ENCODE results near the gene MALT1.
"Not testable (repeated sequence)": the region's sequence is repeated elsewhere in the genome, so short reads cannot be mapped to it uniquely, and the experiment has no call there.

MALT1 gene

DNA sequence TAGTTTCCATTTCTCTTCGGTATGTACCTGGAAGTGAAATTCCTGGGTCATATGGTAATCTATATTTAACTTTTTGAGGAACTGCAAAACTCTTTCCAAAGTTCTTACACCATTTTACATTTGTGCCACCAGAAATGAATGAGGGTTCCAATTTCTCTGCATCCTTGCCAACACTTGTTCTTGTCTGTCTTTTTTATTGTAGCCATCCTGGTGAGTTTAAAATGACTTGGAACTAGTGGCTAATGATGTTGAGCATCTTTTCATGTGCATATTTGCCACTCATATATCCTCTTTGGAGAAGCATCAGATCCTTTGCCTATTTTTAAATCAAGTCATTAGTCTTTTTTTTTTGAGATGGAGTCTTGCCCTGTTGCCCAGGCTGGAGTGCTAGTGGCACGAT lies 59.4 kb downstream of the MALT1 start:
- DNase-seq (ENCODE audit: low read depth in 2 of 2), result no peak

DNA sequence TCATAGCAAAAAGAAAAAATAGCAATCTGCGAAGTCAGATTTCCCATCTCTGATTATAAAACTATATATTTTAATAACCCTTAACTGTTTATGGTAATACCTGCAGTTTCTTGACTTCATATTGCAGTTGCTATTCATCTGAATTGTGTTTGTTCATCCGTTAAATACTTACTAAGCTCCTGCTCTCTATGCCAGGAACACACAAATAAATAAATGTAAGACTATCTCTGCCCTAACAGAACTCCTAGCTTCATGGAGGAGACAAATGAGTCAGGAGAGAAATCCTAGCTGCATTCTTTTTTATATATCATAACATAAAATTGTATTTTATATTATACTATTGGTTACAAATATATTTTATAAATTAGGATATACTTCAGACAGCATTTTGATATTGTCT lies 61.2 kb downstream of the MALT1 start:
- no peak for DNase-seq (ENCODE audit: low read depth in 2 of 2)

DNA sequence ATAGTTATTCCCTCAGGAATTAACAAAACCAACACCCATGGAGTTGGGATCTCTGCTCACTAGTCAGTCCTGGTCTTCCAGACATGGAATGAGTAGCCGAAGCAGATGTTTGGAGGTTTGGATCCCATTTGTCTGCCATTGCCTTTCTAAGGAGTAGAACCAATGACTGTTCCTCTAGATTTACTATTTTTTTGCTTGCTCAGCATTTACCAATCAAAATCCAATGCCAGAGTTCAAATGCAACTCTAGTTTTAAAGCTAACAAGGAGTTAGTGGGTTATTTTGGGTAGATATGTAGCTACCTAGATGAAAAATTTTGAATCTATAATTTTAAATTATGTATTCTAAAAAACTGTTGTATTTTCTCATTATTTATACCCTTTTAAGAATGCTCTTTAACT lies 62.6 kb downstream of the MALT1 start:
- no peak for DNase-seq (ENCODE audit: low read depth in 2 of 2)

GRCh38 chr18:58738322-58738721 lies 67.1 kb downstream of the MALT1 start:
- DNase-seq (ENCODE audit: low read depth in 2 of 2), result no peak

DNA sequence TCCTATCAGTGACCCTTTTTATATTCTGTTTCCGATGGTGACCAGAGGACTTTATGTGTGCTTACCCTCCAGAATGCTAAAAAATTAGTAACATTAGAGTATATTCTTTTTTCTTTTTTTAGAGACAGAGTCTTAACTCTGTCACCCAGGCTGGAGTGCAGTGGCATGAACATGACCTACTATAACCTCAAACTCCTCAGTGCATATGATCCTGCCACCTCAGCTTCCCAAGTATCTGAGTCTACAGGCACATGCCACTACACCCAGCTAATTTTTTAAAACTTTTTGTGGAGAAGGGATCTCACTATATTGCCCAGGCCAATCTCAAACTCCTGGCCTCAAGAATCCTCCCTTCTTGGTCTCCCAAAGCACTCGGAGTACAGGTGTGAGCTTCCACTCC lies 74.6 kb downstream of the MALT1 start:
- DNase-seq (ENCODE audit: low read depth in 2 of 2), result no peak

GRCh38 chr18:58748899-58749595 lies 77.8 kb downstream of the MALT1 start:
- no peak for DNase-seq (ENCODE audit: low read depth in 2 of 2)

- no peak for DNase-seq (ENCODE audit: low read depth in 2 of 2)
Measured at GRCh38 chr18:58753976-58754375, 82.7 kb downstream of the MALT1 start.

DNA sequence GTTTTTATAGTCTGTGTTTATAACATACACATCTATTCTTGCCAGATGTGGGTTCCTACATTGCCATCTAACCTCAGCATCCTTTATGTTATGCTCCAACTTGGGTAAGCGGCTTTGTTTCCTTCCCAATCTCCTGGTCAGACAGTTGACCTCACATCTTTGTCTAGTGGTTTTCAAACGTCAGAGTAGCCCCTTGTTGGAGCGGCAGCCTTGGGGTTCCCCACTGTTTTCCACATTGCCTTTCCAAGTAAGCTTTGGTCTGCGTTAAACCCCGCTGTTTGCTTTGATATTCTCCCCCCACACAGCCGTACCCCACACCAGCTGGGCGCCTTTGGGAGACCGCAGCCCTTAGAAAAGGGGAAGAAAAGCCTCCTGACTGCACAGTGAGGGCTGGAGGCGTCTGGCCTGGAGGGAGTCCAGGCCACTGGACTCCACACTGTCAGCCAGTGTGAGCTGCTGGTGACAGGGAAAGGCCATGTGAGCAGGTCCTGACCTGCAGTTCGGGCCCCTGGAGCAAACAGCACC lies 83.3 kb downstream of the MALT1 start:
- no peak for DNase-seq (ENCODE audit: low read depth in 2 of 2)

DNA sequence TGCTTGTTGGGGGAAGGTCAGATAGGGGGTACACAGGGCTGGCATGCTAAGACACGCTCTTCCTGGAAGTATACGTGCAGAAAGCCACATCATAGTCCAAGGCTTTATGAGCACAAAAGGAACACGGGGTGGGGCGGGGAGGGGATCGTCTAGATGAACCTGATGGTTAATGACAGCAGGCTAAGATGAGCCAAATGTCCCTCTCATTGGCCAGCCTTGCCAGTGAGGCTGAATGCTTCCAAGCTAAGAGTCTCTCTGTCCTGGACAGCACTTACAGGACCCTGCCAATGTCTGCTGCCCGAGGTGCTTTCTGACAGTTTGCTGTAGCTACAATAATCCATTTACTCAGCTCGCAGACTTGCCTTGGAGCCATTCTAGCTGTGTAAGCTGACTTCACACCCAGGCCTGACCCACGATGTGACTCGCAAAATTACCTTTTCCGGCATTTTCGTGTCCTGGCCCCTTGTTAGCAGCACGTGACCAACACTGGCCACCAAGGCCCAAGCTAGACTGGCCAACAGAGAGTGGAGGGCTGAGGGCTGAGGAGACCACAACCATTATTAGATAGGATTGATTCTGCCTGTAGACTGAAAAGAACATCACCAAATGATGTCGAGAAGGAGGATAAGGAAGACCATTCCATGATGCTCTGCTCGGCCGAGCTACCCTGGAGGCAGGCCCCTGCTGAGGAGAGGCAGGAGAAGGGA lies 84.2 kb downstream of the MALT1 start:
- DNase-seq (ENCODE audit: low read depth in 2 of 2), result no peak

GRCh38 chr18:58756148-58756547 lies 84.9 kb downstream of the MALT1 start:
- no peak for DNase-seq (ENCODE audit: low read depth in 2 of 2)

GRCh38 chr18:58756596-58757240 lies 85.5 kb downstream of the MALT1 start:
- no peak for DNase-seq (ENCODE audit: low read depth in 2 of 2)

- DNase-seq (ENCODE audit: low read depth in 2 of 2), result not testable (repeated sequence)
Measured at GRCh38 chr18:58757351-58757750, 86.1 kb downstream of the MALT1 start.

- DNase-seq (ENCODE audit: low read depth in 2 of 2), result no peak
Measured at GRCh38 chr18:58758046-58758445, 86.8 kb downstream of the MALT1 start.

GRCh38 chr18:58758606-58759005 lies 87.3 kb downstream of the MALT1 start:
- DNase-seq (ENCODE audit: low read depth in 2 of 2), result no peak

DNA sequence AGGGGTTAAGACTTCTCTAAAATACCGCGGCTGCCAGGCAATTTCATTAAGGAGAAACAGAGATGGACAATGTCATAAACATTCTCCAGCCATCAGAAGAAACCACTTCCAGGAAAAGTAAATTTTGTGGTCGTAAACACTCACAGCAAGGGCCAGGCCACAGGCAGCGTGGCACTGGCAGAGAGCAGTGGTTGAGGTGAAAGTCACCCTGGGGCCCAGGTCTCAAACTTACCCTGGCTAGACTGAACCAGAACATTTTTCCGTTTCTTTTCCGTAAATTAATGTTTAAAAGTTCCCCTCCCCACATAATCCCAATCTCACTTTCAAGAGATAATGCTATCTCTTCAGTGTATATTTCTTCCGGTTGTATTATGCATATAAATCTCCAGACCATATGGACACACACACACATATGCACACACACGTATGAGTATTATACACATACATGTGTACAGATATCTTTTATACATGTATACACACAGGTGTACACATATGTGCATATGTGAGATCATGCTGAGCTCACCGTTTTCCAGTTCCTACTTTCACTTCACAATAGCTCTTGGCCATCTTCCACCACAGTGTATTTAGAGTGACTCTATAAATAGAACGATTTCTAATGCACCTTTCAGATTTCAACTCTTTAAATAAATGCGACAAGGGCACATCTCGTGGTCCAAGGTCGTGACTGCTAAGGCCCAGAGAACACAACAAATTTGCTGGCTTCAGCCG lies 90.1 kb downstream of the MALT1 start:
- DNase-seq (ENCODE audit: low read depth in 2 of 2), result no peak

DNA sequence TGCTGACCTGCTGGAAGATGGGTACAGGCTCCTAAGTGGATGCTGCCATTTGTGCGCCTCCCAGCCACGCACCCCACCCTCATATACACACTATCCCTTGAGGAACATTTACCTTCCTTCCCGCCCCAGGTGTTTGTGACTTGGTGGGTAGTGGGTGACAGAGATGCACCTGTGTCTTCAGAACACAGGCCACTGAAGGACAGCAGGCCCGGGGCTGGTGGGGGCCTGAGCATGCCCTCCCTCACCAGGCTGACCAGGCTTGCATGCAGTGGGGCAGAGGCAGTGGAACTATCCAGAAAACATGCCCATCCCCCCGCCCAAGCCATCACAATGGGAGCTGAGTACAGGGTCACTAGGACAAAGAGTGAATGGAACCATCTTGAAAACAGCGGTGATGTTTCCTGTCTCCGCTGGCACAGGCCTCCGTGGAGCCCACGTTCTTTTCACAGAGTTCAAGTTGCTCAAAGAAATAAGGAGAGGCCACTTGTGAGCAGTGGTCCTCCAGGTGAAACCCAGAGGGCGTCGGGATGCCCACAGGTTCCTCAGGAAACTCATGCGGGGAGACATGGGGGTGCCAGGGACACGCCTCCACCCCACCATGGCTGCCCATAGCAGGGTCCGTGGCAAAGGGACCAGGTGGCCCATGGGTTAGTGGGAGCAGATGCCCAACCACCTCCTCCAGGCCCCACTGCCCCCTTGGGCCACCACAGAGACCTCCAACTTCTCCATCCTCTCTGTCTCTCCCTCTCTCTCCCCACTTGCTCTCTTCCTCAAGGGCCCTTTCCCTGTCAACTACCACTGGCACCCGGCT lies 90.9 kb downstream of the MALT1 start:
- DNase-seq (ENCODE audit: low read depth in 2 of 2), result no peak

GRCh38 chr18:58762781-58763171 lies 91.5 kb downstream of the MALT1 start:
- DNase-seq (ENCODE audit: low read depth in 2 of 2), result no peak

DNA sequence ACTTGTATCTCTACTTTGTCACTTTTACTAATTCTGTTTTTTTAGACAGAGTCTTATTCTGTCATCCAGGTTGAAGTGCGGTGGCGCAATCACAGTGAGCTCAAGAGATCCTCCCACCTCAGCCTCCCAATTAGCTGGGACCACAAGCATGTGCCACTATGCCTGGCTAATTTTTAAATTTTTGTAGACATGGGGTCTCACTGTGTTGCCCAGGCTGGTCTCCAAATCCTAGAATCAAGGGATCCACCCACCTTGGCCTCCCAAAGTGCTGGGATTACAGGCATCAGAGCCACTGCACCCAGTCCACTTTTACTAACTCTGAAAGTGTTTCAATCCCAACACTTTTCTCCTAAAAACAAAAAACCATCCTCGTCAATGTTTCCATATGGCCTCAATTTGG lies 94.9 kb downstream of the MALT1 start:
- DNase-seq (ENCODE audit: low read depth in 2 of 2), result no peak

DNA sequence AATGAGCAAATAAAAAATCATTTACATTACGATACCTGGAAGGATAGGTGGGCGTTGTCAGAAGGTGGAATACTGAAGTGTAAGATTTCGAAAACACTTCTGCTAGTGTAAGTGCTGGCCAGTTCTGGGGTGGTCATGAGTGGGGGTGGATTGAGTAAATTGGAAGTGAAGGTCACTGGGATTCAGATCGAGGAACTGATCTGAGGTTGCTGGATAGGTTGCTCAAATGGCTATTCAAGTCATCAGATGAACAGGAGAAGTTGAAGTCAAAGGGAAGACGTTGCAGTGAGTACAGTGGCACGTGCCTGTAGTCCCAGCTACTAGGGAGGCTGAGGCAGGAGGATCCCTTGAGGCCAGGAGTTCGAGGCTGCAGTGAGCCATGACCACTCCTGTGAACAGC lies 95.7 kb downstream of the MALT1 start:
- no peak for DNase-seq (ENCODE audit: low read depth in 2 of 2)

- peak in 1 of 2 donors; percentile 39 for DNase-seq (ENCODE audit: low read depth in 2 of 2)
Measured at GRCh38 chr18:58768293-58768974, 97.2 kb downstream of the MALT1 start.

DNA sequence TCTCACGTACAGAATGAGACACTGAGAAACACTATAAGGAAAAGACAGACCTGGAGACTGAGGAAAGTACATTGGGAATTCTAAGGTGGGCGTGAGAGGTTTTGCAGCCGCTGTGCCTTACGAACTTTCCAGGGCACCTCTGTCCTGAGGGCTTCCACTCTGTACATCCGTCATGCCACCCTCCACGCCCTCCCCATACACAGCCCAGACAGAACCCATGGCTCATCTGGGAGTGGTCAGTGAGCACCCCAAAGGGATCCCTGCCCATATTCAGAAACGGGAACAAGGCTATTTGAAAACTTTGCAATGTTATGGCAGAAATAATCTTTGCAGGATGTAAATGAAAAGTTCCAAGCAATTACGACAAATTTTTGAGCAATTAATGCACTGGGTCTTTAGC lies 98.1 kb downstream of the MALT1 start:
- no peak for DNase-seq (ENCODE audit: low read depth in 2 of 2)
